Chondrocyte (in vitro differentiated cells): ENCODE measurements around the gene CALHM3. TPM values are rescaled to one million over a fixed set of nuclear protein-coding genes. Genes with fewer than 3 reads are reported as not detected.
A peak's percentile ranks its signal among the peaks of the same experiment; 100 is the strongest.

Experiments used
- DNase-seq: peaks from one replicate; pipeline ENCODE4 v3.0.0; 2021; ENCODE audit warnings: mixed read lengths, low spot score
- H3K27ac Mint-ChIP-seq: one replicate; pipeline ENCODE4 v1.8.0; 2021; ENCODE audit warnings: mild to moderate bottlenecking, moderate library complexity, mixed read lengths; ENCODE audit not compliant: unreplicated experiment
- H3K27me3 Mint-ChIP-seq: 2 replicates; pipeline ENCODE4 v1.8.0; 2021; ENCODE audit warnings: low read depth, mixed read lengths
- H3K36me3 Mint-ChIP-seq: 2 replicates; pipeline ENCODE4 v1.8.0; 2021; ENCODE audit warnings: low read depth, mixed read lengths
- H3K4me1 Mint-ChIP-seq: 2 replicates; pipeline ENCODE4 v1.8.0; 2021; ENCODE audit warnings: low read depth, mild to moderate bottlenecking, mixed read lengths
- H3K4me3 Mint-ChIP-seq: one replicate; pipeline ENCODE4 v1.8.0; 2021; ENCODE audit warnings: mild to moderate bottlenecking, moderate library complexity, mixed read lengths; ENCODE audit not compliant: unreplicated experiment
- H3K9me3 Mint-ChIP-seq: 2 replicates; pipeline ENCODE4 v1.8.0; 2021; ENCODE audit warnings: low read depth, mixed read lengths
- total RNA-seq: library from RNA; stranded (reverse); gene quantifications from 3 replicates; pipeline ENCODE4 v1.2.1, GENCODE V29; 2021
- TF ChIP-seq, protein P1 (sequence below): fragments of 200-600 bp; sonication (generic); IDR thresholded peaks from 2 replicates; pipeline ENCODE4 v1.5.0; 2021; ENCODE audit warnings: antibody characterized with exemption, mild to moderate bottlenecking, moderate library complexity

The CALHM3 gene
- total RNA-seq, 1 donor from 2014 or later: not detected

DNA sequence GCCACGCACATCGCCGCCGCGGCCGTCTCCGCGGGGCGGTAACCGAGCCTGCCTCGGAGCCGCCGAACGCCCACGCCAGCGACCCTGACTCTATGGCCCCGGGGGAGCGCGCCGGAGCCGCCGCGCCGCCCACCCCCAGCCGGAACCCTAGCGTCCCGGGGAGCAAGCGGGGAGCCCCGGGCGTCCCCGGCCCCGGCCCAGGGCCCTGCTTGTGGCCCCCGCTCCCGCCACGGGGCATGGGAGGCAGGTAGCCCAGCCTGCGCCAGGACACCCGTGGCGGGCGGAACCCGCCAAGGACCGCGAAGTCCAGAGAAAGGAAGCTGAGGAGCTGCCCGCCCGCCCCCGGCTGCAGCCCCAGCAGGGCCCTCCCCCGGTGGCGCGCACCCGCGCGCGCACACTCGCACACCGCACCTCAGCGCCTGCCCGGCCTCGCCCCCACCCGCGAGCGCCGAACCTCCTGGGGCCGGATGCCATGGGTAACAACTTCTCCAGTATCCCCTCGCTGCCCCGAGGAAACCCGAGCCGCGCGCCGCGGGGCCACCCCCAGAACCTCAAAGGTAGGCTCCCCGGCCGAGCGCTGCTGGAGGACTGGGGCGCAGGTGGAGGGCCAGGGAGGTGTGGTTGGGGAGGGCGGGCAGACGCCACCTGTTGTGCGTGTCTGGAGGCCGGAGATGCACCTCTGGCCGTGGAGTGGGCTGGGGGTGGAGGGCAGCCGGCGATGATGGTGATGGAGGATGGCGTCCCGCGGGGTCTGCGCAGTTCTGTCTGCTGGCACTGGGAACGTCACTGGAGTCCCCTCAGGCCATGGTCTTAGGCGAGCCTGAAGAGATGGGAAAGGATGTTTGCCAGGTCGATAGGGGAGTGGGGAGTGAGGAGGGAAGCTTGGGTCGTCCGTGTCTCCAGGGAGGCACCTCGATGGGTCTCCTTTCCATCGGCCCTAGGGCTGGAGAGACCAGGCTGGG lies 15.2 kb upstream of the CALHM3 start:
- Mint-ChIP-seq H3K9me3 (no peaks in the 10 kb centered on the region), H3K36me3 (peaks cover 2% of the 10 kb centered on the region), H3K27ac (no peak overlapping the region), H3K27me3 (peaks cover 34% of the 10 kb centered on the region), H3K4me3 (peak overlapping the region; percentile 66), H3K4me1 (peaks cover 36% of the 10 kb centered on the region)
- peak; percentile 92 for DNase-seq
- TF ChIP-seq, protein P1, sequence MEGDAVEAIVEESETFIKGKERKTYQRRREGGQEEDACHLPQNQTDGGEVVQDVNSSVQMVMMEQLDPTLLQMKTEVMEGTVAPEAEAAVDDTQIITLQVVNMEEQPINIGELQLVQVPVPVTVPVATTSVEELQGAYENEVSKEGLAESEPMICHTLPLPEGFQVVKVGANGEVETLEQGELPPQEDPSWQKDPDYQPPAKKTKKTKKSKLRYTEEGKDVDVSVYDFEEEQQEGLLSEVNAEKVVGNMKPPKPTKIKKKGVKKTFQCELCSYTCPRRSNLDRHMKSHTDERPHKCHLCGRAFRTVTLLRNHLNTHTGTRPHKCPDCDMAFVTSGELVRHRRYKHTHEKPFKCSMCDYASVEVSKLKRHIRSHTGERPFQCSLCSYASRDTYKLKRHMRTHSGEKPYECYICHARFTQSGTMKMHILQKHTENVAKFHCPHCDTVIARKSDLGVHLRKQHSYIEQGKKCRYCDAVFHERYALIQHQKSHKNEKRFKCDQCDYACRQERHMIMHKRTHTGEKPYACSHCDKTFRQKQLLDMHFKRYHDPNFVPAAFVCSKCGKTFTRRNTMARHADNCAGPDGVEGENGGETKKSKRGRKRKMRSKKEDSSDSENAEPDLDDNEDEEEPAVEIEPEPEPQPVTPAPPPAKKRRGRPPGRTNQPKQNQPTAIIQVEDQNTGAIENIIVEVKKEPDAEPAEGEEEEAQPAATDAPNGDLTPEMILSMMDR: no peak

DNA sequence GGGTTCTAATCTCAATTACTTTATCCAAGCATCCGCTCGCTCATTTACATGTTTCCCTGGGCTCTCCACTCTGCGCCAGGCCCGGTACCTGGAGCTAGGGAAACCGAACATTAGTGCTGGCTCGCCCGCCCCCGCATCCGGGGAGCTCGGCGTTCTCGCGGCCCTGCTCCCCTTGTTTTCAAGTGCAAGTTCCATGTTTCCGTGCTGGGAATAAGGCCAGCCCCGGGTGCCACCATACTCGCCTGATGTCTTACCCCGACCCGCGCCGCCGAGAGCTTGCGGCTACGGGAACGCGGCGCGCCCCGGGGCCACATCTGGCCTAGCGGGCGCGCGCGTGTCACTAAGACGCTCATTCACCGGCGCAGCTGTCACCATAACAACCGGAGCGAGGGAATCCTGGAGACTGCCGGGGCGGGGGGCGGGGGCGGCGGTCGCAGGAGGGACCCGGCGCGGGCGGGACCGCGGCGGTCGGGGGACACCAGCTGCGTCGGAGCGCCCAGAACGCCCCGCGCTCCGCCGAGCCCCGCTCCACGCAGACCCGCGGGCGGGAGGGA lies 14.4 kb upstream of the CALHM3 start, which contains the start of gene NEURL1:
TSS of gene NEURL1 (plus strand) at position 344 of the 554 bp plus-strand sequence. CDS start 683 bp downstream, outside the sequence.
- peaks cover 2% of the 10 kb centered on the region for H3K36me3 Mint-ChIP-seq
- peaks cover 27% of the 10 kb centered on the region for H3K27me3 Mint-ChIP-seq
- H3K9me3 Mint-ChIP-seq: no peaks in the 10 kb centered on the region
- DNase-seq: peak; percentile 72
- peaks cover 36% of the 10 kb centered on the region for H3K4me1 Mint-ChIP-seq
- peak within 1 kb of the TSS; percentile 72 for H3K4me3 Mint-ChIP-seq
- H3K27ac Mint-ChIP-seq: no peak within 1 kb of the TSS
- TF ChIP-seq, protein P1: no peak

DNA sequence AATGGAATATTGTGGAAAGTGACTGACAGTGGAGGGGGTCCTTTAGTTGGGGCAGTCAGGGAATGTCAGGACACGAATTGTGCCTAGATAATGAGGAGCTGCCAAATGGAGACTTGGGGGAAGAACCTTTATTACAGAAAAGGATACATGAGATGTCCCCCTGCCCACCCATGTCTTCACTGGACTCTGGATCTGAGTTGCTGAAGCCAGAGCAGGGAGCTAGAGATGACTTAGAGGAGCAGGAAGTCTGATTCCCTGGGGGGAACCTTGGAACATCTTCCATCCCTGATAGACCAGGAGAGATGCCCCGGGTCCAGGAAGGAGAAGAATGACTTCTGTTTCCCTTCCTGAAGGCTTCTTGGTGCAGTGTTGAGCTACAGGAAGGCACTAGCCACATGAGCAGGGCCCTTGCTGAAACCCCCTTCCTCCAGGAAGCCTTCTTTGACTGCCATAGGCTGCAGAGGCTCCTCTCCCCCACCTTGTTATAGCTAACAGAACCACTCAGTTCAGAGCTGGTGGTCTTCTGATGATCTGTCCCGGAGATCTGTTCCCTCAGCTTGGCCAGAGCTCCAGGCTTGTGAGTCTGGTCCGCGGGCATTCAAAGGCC lies 13.7 kb upstream of the CALHM3 start:
- no peak overlapping the region for H3K27ac Mint-ChIP-seq
- DNase-seq: no peak
- peak overlapping the region; percentile 72 for H3K4me3 Mint-ChIP-seq
- peaks cover 2% of the 10 kb centered on the region for H3K36me3 Mint-ChIP-seq
- H3K9me3 Mint-ChIP-seq: no peaks in the 10 kb centered on the region
- TF ChIP-seq, protein P1: no peak
- H3K27me3 Mint-ChIP-seq: peaks cover 26% of the 10 kb centered on the region
- peaks cover 36% of the 10 kb centered on the region for H3K4me1 Mint-ChIP-seq

DNA sequence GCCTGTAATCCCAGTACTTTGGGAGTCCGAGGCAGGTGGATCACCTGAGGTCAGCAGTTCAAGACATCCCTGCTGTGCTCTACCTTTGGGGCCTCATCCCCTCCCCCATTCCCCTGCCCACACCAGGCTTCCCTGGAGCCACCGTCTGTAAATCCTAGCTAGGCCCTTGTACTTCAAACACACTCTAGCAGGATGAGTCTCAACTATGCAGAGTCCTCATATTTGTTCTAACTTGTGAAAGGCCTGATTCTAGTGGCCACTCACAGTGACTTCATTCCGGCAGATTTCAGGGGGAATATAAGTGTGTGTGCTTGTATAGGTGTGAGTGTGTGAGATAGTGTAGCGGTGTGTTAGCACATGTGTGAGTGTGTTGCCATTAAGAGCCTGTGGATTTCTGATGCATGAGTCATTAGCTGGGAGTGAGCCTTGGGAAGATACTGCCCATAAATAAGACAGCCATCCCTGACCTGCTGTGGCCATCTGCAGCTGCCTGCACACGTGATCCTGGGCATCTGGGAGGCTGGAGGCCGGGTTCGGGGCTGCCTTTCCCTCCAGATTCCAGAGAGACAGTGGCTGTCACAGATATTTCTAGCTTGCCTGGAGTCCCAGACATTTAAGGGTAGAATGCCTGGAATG lies 12.8 kb upstream of the CALHM3 start:
- no peaks in the 10 kb centered on the region for H3K9me3 Mint-ChIP-seq
- H3K36me3 Mint-ChIP-seq: no peaks in the 10 kb centered on the region
- peaks cover 36% of the 10 kb centered on the region for H3K4me1 Mint-ChIP-seq
- peak; percentile 53 for DNase-seq
- peak overlapping the region; percentile 82 for H3K27ac Mint-ChIP-seq
- TF ChIP-seq, protein P1: peak; percentile 8
- H3K27me3 Mint-ChIP-seq: peaks cover 17% of the 10 kb centered on the region
- H3K4me3 Mint-ChIP-seq: peak overlapping the region; percentile 8

DNA sequence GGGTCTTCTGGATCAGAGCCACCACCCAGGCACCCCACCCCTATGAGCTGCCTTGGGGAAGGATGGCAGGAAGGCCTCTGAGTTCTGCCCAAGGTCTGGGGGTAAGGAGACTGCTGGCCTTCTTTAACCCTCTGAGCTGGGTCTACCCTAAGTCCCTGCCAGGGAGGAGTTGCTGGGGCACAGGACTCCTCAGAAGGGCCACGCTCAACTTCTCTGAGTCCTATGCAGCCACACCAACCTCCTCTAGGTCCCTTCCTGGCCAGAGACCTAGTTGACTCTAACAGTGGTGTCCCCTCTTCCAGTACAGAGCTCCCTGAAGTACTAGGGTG lies 11.9 kb upstream of the CALHM3 start:
- no peak overlapping the region for H3K27ac Mint-ChIP-seq
- DNase-seq: no peak
- TF ChIP-seq, protein P1: no peak
- no peak overlapping the region for H3K4me3 Mint-ChIP-seq
- H3K4me1 Mint-ChIP-seq: peaks cover 36% of the 10 kb centered on the region
- no peaks in the 10 kb centered on the region for H3K9me3 Mint-ChIP-seq
- H3K27me3 Mint-ChIP-seq: peaks cover 13% of the 10 kb centered on the region
- no peaks in the 10 kb centered on the region for H3K36me3 Mint-ChIP-seq
